Keratinocyte (primary cell): ENCODE data around the gene RBM46.

Experiments used
- EZH2 ChIP-seq: IDR thresholded peaks from one replicate; pipeline ENCODE4 v1.6.1; 2012; ENCODE audit warnings: inconsistent platforms, mild to moderate bottlenecking, low read length, moderate library complexity
- TF ChIP-seq, protein P1 (sequence below), 3 experiments: IDR thresholded peaks in 1 of 3; conservative IDR thresholded peaks in 1 of 3; optimal IDR thresholded peaks in 1 of 3; 2 replicates in 2 of 3; 3 replicates in 1 of 3; pipeline versions ENCODE3 to v1.5.1; 2011; ENCODE audit warnings: low read length in 3 of 3, mild to moderate bottlenecking in 3 of 3, moderate library complexity in 2 of 3, control low read depth in 1 of 3, inconsistent platforms in 1 of 3; ENCODE audit not compliant: insufficient read depth in 2 of 3; ENCODE audit errors: extremely low read depth in 1 of 3

DNA sequence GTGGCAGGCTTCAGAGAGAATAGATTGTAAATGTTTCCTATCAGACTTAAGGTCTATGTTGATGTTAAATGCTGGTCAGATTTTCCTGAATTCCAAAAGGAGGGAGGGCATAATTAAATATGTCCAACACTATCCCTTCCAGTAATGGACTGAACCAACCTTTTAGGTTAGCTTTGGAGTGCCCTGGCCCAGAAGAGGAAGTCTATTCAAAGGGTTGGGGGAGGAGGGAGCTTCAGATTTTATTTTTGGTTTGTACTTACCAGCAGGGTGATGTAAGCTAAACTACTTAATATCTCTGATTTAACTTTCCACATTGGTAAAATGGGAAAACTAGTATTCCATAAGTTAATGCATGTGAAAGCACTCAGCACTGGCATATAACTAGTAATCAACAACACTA is 91.1 kb downstream of the RBM46 start:
- TF ChIP-seq, protein P1, sequence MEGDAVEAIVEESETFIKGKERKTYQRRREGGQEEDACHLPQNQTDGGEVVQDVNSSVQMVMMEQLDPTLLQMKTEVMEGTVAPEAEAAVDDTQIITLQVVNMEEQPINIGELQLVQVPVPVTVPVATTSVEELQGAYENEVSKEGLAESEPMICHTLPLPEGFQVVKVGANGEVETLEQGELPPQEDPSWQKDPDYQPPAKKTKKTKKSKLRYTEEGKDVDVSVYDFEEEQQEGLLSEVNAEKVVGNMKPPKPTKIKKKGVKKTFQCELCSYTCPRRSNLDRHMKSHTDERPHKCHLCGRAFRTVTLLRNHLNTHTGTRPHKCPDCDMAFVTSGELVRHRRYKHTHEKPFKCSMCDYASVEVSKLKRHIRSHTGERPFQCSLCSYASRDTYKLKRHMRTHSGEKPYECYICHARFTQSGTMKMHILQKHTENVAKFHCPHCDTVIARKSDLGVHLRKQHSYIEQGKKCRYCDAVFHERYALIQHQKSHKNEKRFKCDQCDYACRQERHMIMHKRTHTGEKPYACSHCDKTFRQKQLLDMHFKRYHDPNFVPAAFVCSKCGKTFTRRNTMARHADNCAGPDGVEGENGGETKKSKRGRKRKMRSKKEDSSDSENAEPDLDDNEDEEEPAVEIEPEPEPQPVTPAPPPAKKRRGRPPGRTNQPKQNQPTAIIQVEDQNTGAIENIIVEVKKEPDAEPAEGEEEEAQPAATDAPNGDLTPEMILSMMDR (optimal IDR thresholded peaks at IDR 0.05 in 1 of 3, IDR thresholded peaks at IDR 0.05 in 1 of 3, conservative IDR thresholded peaks at IDR 0.05 in 1 of 3; ENCODE audit: extremely low read depth in 1 of 3, insufficient read depth in 2 of 3, low read length in 3 of 3) = no peak
- no peak for TF ChIP-seq EZH2
